Ramos (cell line): Measurements from ENCODE around the gene MAFF.
"Not testable (repeated sequence)": the region's sequence is repeated elsewhere in the genome, so short reads cannot be mapped to it uniquely, and the experiment has no call there.

Experiments used
- in situ Hi-C: fragments of 300-500 bp; cut with MboI; formaldehyde crosslinking; loops from one replicate; pipeline ENCODE4 v1.14.3; 2022; ENCODE audit warnings: low sequenced_read_pairs; ENCODE audit not compliant: unreplicated experiment

The MAFF gene

GRCh38 chr22:38221908-38222796, 20.4 kb downstream of the MAFF start:
- in situ Hi-C loops, result no loop called here

- in situ Hi-C loops, result no loop called here
These were observed 21.0 kb downstream of the MAFF start for GRCh38 chr22:38222797-38223119.

- in situ Hi-C loops, result no loop called here
These were observed 21.6 kb downstream of the MAFF start for GRCh38 chr22:38223289-38223960.

- in situ Hi-C loops, result no loop called here
These were observed 25.3 kb downstream of the MAFF start for GRCh38 chr22:38226853-38227649.

DNA sequence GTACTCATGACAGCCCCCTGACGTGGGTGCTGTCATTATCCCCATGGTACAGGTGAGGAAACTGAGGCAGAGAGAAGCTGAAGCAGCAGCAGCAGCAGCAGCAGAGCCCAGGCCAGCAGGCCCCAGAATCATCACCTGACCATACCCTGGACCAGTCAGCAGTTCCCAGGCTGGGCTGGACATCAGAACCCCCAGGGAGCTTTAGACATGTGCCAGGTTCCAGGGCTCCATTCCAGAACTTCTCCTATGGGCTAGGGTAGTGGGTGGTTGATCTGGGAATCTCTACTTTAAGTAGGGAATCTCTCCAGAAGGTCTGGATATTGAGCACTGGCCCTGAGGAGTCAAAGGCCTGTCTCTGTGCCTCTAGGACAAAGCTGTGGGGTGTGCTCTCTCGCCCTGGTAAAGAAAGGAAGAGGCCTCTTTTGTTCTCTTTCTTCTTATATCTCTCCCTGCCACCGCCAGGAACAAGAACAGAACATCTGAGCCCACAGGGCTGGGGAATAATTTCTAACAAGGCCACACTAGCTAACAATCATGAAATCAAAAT, 26.6 kb downstream of the MAFF start:
- in situ Hi-C loops, result no loop called here

DNA sequence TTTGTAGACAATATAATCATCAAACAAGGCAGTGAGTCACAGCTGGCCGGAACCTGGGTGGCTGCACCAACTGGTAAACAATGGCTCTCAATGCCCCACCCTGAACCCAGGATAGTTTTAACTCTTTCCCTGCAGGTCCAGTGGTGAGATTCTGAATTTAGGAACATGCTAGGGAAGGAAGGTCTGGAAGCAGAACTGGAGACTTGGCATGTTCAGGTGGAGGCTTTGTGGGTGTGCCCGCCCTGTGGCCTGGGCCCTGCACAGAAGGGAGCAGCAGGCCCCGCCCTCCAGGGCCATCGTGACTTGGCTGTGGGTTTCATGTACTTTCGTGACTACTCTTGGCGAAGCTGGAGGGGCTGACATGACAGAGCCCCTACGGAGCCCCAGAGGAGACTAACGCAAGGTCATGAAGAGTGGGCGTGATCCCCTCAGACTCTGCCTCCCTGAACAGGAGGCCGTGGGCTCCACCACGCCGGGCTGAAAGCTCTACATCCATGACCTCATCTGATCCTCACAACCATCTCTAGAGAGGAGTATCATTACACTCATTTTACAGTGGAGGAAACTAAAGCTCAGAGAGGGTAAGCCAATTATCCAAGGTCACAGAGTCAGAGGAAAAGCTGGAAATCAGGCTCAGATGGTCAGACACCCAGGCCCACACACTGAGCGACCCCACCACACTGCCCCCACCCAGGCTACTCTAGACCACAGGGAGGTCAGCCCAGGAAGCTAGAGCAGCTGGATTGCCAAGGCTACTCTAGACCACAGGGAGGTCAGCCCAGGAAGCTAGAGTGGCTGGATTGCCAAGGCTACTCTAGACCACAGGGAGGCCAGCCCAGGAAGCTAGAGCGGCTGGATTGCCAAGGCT, 27.3 kb downstream of the MAFF start:
- in situ Hi-C loops, result no loop called here

GRCh38 chr22:38230108-38230825, 28.5 kb downstream of the MAFF start:
- in situ Hi-C loops, result no loop called here

DNA sequence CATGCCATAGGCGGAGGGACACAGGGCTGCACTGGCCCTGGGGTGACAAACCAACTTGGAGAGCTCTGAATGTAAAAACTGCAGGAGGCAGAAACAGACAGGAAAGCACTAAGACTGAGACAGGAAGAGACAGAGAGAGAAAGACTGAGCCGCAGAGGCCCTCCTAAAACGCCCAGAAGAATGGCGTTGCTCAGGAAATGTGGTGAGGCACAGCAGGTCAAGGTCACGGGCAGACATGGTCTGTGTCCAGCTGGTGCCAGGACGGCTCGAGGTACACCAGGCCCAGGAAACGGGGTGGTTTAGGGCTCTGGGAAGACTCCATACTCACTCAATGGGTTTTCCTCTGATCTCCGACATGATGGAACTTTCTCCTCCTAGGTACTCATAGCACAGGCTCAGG, 29.1 kb downstream of the MAFF start:
- in situ Hi-C loops, result no loop called here

DNA sequence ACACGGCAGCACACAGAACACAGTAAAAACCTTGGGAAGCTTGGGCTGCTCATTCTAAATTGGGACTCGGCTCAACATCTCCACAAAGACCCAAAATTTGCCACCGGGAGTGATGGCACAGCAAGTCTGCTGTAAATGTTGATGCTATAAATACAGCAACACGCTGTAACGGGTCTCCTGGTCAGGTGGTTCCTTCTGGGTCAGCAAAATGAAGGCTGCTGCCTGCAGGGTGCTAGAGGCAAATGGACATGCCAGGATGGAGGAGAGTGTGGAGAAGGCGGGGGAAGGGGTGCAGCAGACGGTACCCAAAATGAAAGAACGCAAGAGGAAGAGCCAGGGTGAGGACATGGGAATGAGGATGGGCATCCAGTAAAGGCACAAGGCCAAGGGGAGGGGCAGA, 30.4 kb downstream of the MAFF start:
- in situ Hi-C loops, result no loop called here

DNA sequence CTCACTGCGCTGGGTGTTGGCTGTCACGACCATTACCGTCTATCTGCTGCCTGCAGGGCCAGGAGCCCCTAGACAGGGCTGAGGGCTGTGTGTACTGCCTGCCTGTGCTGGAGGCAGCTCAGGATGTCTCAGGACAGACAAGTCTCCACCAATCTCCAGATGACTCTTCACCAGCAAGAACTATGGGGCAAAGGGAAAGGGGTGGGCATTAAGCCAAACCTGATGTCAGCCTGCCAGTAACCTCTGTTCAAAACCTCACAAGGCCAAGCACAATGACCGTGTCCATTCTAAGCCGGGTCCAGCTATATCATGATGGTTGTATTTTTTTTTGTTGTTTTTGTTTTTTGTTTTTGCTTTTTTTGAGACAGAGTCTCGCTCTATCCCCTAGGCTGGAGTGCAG, 31.6 kb downstream of the MAFF start:
- in situ Hi-C loops, result no loop called here

- in situ Hi-C loops, result not testable (repeated sequence)
These were observed 32.1 kb downstream of the MAFF start for GRCh38 chr22:38233856-38234255.

DNA sequence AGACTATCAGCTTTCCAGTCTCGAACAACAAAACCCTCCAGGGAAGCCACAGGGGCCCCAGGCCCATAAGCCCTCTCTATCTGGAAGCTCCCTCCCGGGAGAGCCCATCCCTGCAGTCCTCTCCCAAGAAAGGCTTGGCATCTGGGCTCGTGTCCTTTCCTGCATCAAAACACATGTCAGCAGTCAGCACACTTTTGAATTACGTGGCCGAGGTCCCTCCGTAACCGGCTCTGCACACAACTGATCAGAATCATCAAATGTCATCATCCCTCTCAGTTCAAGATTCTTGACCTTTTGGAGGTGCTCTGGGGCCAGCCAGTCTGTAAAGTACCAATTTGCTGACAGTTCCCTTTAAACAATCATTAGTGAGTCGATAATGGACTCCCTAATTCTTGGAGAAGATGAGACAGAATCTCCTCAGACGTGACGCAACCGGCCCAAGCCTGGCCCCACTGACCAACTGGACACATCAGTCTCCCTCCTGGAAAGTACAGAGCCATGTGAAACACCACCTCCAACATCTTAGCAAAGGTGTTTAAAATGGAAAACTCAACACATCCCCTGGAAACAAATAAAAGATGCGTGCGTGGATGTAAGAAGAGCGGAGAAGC, 33.6 kb downstream of the MAFF start:
- in situ Hi-C loops, result no loop called here

DNA sequence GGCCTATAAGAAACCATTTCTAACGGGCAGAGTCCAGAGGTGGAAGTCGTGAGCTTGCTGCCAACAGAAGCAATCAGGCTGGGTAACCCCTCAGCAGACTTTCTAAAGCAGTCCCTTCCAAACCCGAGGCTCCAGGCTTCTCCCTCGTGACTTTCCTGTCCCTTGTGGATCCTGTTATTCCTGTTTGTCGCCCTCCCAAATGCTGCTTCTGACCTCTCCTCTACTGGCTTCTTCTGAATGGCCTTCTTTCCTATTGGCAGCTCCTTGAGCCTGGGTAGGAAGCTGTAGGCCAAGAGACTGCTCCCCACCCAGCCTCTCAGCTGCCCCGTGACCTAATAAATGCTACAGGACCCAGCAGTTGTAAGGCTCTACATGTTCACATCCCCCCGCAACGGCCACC, 35.0 kb downstream of the MAFF start:
- in situ Hi-C loops, result no loop called here

GRCh38 chr22:38238519-38239071, 36.8 kb downstream of the MAFF start:
- in situ Hi-C loops, result no loop called here

GRCh38 chr22:38239101-38239761, 37.4 kb downstream of the MAFF start:
- in situ Hi-C loops, result no loop called here

GRCh38 chr22:38240734-38241252, 39.0 kb downstream of the MAFF start:
- in situ Hi-C loops, result no loop called here

- in situ Hi-C loops, result no loop called here
These were observed 41.4 kb downstream of the MAFF start for GRCh38 chr22:38243007-38243765.
